Right atrium auricular region (tissue), 2 donors: Measurements from ENCODE around the gene APP. TPM values are rescaled to one million over a fixed set of nuclear protein-coding genes. Genes with fewer than 3 reads are reported as not detected.

Source experiments
- DNase-seq: peaks from one replicate; pipeline ENCODE4 v3.0.0-alpha.2; 2019; ENCODE audit warnings: low spot score
- H3K27ac ChIP-seq, 2 donors: fragments of 200-600 bp; sonication (generic); 1 replicate in 1 of 2; 2 replicates in 1 of 2; pipeline ENCODE4 v1.5.1; 2016 to 2019
- H3K27me3 ChIP-seq, 2 donors: fragments of 200-600 bp; sonication (generic); one replicate each; pipeline versions ENCODE4 v1.5.1 to v1.6.0; 2017 to 2019
- H3K36me3 ChIP-seq: fragments of 200-600 bp; sonication (generic); one replicate; pipeline ENCODE4 v1.5.1; 2016
- H3K4me1 ChIP-seq, 2 donors: fragments of 200-600 bp; sonication (generic); one replicate each; pipeline versions ENCODE4 v1.5.1 to v1.6.0; 2017 to 2019
- H3K4me3 ChIP-seq, 2 donors: fragments of 200-600 bp; sonication (generic); 1 replicate in 1 of 2; 2 replicates in 1 of 2; pipeline ENCODE4 v1.5.1; 2017 to 2019; ENCODE audit warnings: mild to moderate bottlenecking in 1 of 2, moderate library complexity in 1 of 2
- H3K9me3 ChIP-seq, 2 donors: fragments of 200-600 bp; sonication (generic); one replicate each; pipeline ENCODE4 v1.5.1; 2019
- CTCF ChIP-seq, 2 donors: fragments of 200-600 bp; sonication (generic); IDR thresholded peaks; one replicate each; pipeline ENCODE4 v1.5.1; 2019; ENCODE audit warnings: antibody characterized with exemption in 2 of 2
- total RNA-seq, 2 donors: library from RNA; depleted of rRNA; stranded (reverse); fragments of >200 nt; gene quantifications; one replicate each; pipeline ENCODE4 v1.1.0, GENCODE V29; 2016

The APP gene
- total RNA-seq, 2 donors from 2014 or later, result 326 to 389 TPM

GRCh38 chr21:25859235-25859929 is 311.2 kb downstream of the APP start:
- Histone ChIP-seq H3K4me3 (no peak overlapping the region), H3K36me3 (no peaks in the 10 kb centered on the region), H3K9me3 (no peaks in the 10 kb centered on the region), H3K27me3 (no peaks in the 10 kb centered on the region), H3K27ac (no peak overlapping the region), H3K4me1 (peaks cover 0 to 5% of the 10 kb centered on the region in 2 donors)
- no peak for TF ChIP-seq CTCF (IDR thresholded peaks at IDR 0.05)
- DNase-seq, result no peak

- TF ChIP-seq CTCF (IDR thresholded peaks at IDR 0.05), result no peak
- Histone ChIP-seq H3K27me3 (no peaks in the 10 kb centered on the region), H3K27ac (no peak overlapping the region), H3K4me1 (peaks cover 0 to 5% of the 10 kb centered on the region in 2 donors), H3K9me3 (no peaks in the 10 kb centered on the region), H3K36me3 (no peaks in the 10 kb centered on the region), H3K4me3 (no peak overlapping the region)
- DNase-seq, result no peak
Observed at GRCh38 chr21:25858325-25858724, 312.2 kb downstream of the APP start.

- no peaks in the 10 kb centered on the region for H3K9me3 ChIP-seq
- no peak overlapping the region for H3K4me3 ChIP-seq
- no peaks in the 10 kb centered on the region for H3K36me3 ChIP-seq
- no peak for TF ChIP-seq CTCF (IDR thresholded peaks at IDR 0.05)
- no peaks in the 10 kb centered on the region for H3K27me3 ChIP-seq
- H3K27ac ChIP-seq, result no peak overlapping the region
- DNase-seq, result no peak
- peaks cover 0 to 5% of the 10 kb centered on the region in 2 donors for H3K4me1 ChIP-seq
Observed at GRCh38 chr21:25857308-25858074, 313.1 kb downstream of the APP start.

GRCh38 chr21:25855576-25855975 is 315.0 kb downstream of the APP start:
- DNase-seq, result no peak
- Histone ChIP-seq H3K9me3 (no peaks in the 10 kb centered on the region), H3K27me3 (no peaks in the 10 kb centered on the region)

GRCh38 chr21:25850126-25850842 is 320.3 kb downstream of the APP start:
- Histone ChIP-seq H3K4me3 (no peak overlapping the region), H3K27me3 (no peaks in the 10 kb centered on the region), H3K9me3 (no peaks in the 10 kb centered on the region), H3K27ac (no peak overlapping the region), H3K36me3 (no peaks in the 10 kb centered on the region), H3K4me1 (no peaks in the 10 kb centered on the region)
- TF ChIP-seq CTCF (IDR thresholded peaks at IDR 0.05), result no peak
- no peak for DNase-seq

More at GRCh38 chr21:25855576-25855975, 315.0 kb downstream of the APP start:
- no peak for TF ChIP-seq CTCF (IDR thresholded peaks at IDR 0.05)
- no peak overlapping the region for H3K27ac ChIP-seq
- H3K36me3 ChIP-seq, result no peaks in the 10 kb centered on the region
- peaks cover 0 to 5% of the 10 kb centered on the region in 2 donors for H3K4me1 ChIP-seq
- no peak overlapping the region for H3K4me3 ChIP-seq
